Activated T-cell treated with anti-CD3 and anti-CD28 coated beads for 48 hours (primary cell): ENCODE measurements around the gene TSEN34.
"Not testable (repeated sequence)": the region's sequence is repeated elsewhere in the genome, so short reads cannot be mapped to it uniquely, and the experiment has no call there.

Source experiments
- DNase-seq: peaks from one replicate; pipeline ENCODE4 v3.0.0-alpha.2; 2020; ENCODE audit warnings: low read depth

The TSEN34 gene

GRCh38 chr19:54160854-54161253, 30.3 kb upstream of the TSEN34 start:
- no peak for DNase-seq

GRCh38 chr19:54162241-54162805, 28.8 kb upstream of the TSEN34 start:
- peak; percentile 74 for DNase-seq

GRCh38 chr19:54162884-54163283, 28.2 kb upstream of the TSEN34 start:
- DNase-seq = no peak

- peak; percentile 64 for DNase-seq
Observed at GRCh38 chr19:54164369-54165068, 26.6 kb upstream of the TSEN34 start.

GRCh38 chr19:54165222-54165621, 25.9 kb upstream of the TSEN34 start:
- no peak for DNase-seq

- DNase-seq = peak; percentile 86
Observed at GRCh38 chr19:54168174-54168917, 22.8 kb upstream of the TSEN34 start.

- DNase-seq = no peak
Observed at GRCh38 chr19:54169149-54169740, 21.9 kb upstream of the TSEN34 start.

- DNase-seq = not testable (repeated sequence)
Observed at GRCh38 chr19:54171736-54172431, 19.2 kb upstream of the TSEN34 start.

GRCh38 chr19:54172471-54173358, 18.4 kb upstream of the TSEN34 start, which contains the start of gene TMC4:
Gene TMC4, minus strand, starts transcription at chr19:54173160. Its CDS starts 43 bp downstream, at chr19:54173117.
- no peak for DNase-seq

- no peak for DNase-seq
Observed at GRCh38 chr19:54173359-54173699, 17.8 kb upstream of the TSEN34 start.

GRCh38 chr19:54173951-54174834, 16.9 kb upstream of the TSEN34 start:
- DNase-seq = no peak

GRCh38 chr19:54178581-54179261, 12.4 kb upstream of the TSEN34 start:
- DNase-seq = no peak

- no peak for DNase-seq
Observed at GRCh38 chr19:54179262-54179852, 11.8 kb upstream of the TSEN34 start.

GRCh38 chr19:54179921-54180461, 11.1 kb upstream of the TSEN34 start:
- no peak for DNase-seq

GRCh38 chr19:54180691-54181091, 10.4 kb upstream of the TSEN34 start:
- DNase-seq = no peak

GRCh38 chr19:54181894-54182293, 9.2 kb upstream of the TSEN34 start:
- DNase-seq = not testable (repeated sequence)

GRCh38 chr19:54183431-54183830, 7.7 kb upstream of the TSEN34 start:
- DNase-seq = no peak

GRCh38 chr19:54186351-54186750, 4.8 kb upstream of the TSEN34 start:
- DNase-seq = no peak

GRCh38 chr19:54186934-54187381, 4.2 kb upstream of the TSEN34 start:
- DNase-seq = no peak
